Activated naive CD4-positive, alpha-beta T cell treated with Interleukin-2 at 50 U/mL for 16 hours (primary cell): ENCODE results near the gene ANKRD13B.
"Not testable (repeated sequence)": the region's sequence is repeated elsewhere in the genome, so short reads cannot be mapped to it uniquely, and the experiment has no call there.

Experiments used
- DNase-seq: peaks from one replicate; pipeline ENCODE4 v3.0.0-alpha.2; 2020

ANKRD13B gene

DNA sequence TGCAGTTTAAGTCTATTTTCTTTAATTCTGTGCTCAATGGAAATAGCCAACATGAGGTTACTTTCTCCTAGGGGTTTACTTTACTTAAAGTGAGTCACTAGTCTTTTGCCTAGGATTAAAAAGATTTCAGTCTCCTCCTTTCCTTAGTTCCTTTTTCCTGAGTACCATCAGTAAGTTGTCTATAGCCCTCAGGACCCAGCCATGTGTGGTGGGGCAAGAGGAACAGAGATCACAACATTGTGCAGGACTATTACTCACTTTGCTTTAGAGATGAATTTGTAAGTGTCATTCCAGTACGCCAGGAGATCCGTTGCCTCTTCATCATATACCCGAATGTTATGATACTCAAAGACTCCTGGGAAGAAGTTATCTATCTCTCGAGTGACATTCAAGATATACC is 57.5 kb downstream of the ANKRD13B start:
- no peak for DNase-seq

DNA sequence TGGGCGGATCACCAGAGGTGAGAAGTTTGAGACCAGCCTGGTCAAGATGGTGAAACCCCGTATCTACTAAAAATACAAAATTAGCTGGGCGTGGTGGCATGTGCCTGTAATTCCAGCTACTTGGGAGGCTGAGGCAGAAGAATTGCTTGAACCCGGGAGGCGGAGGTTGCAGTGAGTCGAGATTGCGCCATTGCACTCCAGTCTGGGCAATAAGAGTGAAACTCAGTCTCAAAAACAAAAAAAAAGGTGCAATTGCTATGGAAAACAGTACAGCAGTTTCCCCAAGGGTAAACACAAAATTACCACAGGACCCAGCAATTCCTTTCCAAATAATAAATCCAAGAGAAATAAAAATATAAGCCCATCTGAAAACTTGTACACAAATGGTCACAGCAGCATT is 59.0 kb downstream of the ANKRD13B start:
- DNase-seq: not testable (repeated sequence)

DNA sequence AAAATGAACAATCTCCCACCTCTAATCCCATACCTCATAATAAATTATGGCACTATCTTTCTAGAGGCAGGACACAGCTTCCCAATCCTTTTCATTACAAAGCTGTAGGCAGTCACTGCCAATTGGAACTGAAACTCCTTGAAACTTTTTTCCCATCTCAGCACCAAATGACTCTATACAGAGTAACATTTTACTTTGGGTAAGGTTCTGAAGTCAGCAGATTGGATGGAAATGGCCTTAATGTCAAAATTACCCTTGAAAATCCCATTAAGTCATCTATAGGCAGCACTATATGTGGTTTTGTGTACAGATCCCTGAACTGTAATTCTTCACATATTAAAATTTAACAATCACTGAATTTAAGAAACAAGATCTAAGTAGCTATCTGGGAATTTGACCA is 60.0 kb downstream of the ANKRD13B start:
- DNase-seq: no peak

DNA sequence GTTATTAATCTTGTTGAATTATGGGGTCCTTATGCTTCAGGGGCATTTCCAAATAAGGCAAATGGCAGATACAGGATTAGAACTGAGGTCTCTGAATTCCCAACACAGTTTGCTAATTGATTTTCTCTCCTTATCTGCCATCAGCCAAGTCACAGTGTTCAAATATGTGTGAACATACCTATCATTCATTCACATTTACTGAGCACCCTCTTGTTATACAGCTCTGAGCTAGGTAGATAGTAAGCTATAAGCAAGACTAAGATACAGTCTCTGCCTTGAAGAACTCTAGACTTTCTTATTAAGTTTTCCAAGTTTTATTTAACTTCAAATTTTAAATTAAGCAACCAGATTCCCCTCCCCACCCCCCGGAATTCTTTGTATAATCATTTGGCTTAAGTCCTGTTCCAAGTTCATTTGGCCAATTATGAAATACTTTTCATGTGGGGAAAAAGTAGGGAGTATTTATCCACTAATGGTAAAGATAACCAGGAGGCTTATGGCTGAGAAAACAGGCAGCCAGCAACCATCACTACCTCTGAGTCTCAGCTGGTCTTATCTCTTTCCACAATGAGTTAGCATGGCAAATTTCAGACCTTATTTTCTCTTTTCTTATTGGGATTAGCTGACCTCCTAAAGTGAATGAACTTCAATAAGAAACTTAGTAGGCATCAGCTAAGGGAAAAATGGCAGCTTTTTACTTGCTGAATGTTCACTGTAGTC is 61.2 kb downstream of the ANKRD13B start:
- no peak for DNase-seq

- no peak for DNase-seq
These were observed 62.4 kb downstream of the ANKRD13B start for GRCh38 chr17:29655323-29655722.

DNA sequence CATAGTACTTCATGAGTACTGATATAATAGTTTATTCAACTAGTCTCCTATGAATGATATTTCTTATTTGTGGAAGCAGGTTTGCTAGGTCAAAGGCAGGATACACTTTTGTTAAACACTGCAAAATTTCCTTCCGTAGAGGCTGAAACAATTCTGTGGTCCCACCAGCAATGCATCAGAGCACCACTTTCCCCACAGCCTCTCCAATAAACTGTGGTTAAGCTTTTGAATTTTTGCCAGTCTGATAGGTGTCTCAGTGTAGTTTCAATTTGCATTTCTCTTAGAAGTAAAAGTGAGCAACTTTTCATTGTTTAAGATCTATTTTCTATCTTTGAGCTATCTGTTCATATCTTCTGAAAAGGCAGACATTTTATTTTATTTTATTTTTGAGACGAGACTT is 66.2 kb downstream of the ANKRD13B start:
- DNase-seq: no peak

- no peak for DNase-seq
These were observed 68.3 kb downstream of the ANKRD13B start for GRCh38 chr17:29661213-29661612.

DNA sequence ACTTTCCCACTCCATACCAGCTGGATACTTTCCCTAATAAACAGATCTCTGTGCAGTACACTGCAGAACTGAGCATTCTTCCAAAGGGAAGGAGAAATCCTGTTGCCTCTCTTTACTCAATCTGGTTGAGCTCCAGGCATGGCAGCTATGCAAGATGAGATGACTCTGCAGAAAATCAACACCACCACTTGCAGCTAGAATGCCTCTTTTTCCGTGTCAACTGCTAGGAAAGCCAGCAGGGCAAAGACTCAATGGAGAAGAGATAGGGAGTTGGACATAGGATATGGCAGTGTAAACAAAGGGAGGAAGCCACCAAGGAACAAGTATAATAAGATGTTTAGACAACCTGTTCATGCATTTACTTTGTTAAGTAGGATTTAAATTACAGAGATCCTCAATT is 70.2 kb downstream of the ANKRD13B start:
- DNase-seq: no peak
